ENCODE results near the gene CD300LD.

Gene CD300LD

GRCh38 chr17:74531231-74531761, 60.8 kb downstream of the CD300LD start, which contains the start of gene CD300LB:
TSS of gene CD300LB (minus strand) at chr17:74531475. CDS start at chr17:74531350, 125 bp downstream.
- no peak within 1 kb of the TSS for H3K27ac ChIP-seq
- H3K4me1 ChIP-seq, result no peaks in the 10 kb centered on the region
- TF ChIP-seq CTCF (IDR thresholded peaks at IDR 0.05), result no peak
- no peaks in the 10 kb centered on the region for H3K9me3 ChIP-seq
- H3K36me3 ChIP-seq, result no peaks in the 10 kb centered on the region
- no peak within 1 kb of the TSS for H3K4me3 ChIP-seq
- intact Hi-C loops (cut with DNase I; ENCODE audit: low total_unique reads), result no loop called here
- peaks cover 0 to 5% of the 10 kb centered on the region in 2 donors for H3K27me3 ChIP-seq
- peak in 1 of 2 donors; percentile 57 for DNase-seq

- peak in 1 of 2 donors; percentile 25 for DNase-seq
- Histone ChIP-seq H3K4me1 (no peaks in the 10 kb centered on the region), H3K9me3 (no peaks in the 10 kb centered on the region), H3K36me3 (no peaks in the 10 kb centered on the region), H3K4me3 (no peak overlapping the region), H3K27ac (no peak overlapping the region), H3K27me3 (peaks cover 0 to 5% of the 10 kb centered on the region in 2 donors)
- TF ChIP-seq CTCF (IDR thresholded peaks at IDR 0.05), result no peak
- intact Hi-C loops (cut with DNase I; ENCODE audit: low total_unique reads), result no loop called here
Observed at GRCh38 chr17:74530831-74531150, 61.3 kb downstream of the CD300LD start.

Measured in tibial artery (tissue), 4 donors.